ENCODE data around the gene LMX1A.

Gene LMX1A

DNA sequence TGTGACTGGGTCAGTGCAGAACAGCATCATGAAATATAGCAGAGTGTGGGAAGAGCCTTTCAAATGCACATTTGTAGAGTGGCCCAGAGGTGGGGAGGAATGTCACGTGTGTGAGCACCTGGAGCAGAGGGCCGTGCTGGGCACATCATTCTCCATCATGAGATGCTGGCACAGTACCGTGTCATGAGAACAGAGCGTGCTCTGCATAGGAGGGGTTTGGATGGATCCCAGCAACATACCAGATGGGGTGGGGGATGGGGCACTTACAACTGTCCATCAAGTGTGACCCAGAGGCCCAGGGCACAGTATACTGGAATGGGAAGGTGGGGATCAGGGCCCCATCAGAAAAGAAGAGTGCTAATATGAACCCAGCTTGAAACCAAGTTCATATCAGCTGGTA, 182.0 kb downstream of the LMX1A start:
- TF ChIP-seq CTCF (conservative IDR thresholded peaks at IDR 0.05) (no peak), ZFX (IDR thresholded peaks at IDR 0.05) (no peak)

GRCh38 chr1:165173818-165174217, 182.7 kb downstream of the LMX1A start:
- no peak for TF ChIP-seq ZFX (IDR thresholded peaks at IDR 0.05)
- no peak for TF ChIP-seq CTCF (conservative IDR thresholded peaks at IDR 0.05)
- no peak overlapping the region for H3K27ac ChIP-seq

More for the DNA sequence above, 182.0 kb downstream of the LMX1A start:
- H3K27ac ChIP-seq: no peak overlapping the region

GRCh38 chr1:165173409-165173808, 183.1 kb downstream of the LMX1A start:
- H3K27ac ChIP-seq: no peak overlapping the region
- no peak for TF ChIP-seq ZFX (IDR thresholded peaks at IDR 0.05)
- TF ChIP-seq CTCF (conservative IDR thresholded peaks at IDR 0.05): no peak

- TF ChIP-seq ZFX (IDR thresholded peaks at IDR 0.05) (no peak), CTCF (conservative IDR thresholded peaks at IDR 0.05) (no peak)
- H3K27ac ChIP-seq: no peak overlapping the region
Measured at GRCh38 chr1:165172666-165173065, 183.8 kb downstream of the LMX1A start.

DNA sequence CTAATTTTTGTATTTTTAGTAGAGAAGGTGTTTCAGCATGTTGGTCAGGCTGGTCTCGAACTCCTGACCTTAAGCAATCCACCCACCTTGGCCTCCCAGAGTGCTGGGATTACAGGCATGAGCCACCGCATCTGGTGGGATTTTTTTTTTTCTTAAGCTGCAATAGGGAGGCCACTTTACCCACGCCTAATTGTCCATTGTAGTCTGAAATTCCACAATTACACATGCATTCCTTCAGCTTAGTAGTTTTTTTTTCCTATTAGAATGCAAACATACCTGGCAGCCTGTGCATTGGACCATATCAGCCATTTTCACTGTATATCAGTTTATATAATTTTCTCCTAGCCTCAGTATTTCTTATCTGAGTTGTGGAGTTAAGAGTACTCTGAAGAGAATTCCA, 186.8 kb downstream of the LMX1A start:
- no peak for TF ChIP-seq ZFX (IDR thresholded peaks at IDR 0.05)
- TF ChIP-seq CTCF (conservative IDR thresholded peaks at IDR 0.05): no peak
- H3K27ac ChIP-seq: no peak overlapping the region

GRCh38 chr1:165169028-165169427, 187.5 kb downstream of the LMX1A start:
- no peak for TF ChIP-seq ZFX (IDR thresholded peaks at IDR 0.05)
- TF ChIP-seq CTCF (conservative IDR thresholded peaks at IDR 0.05): no peak
- no peak overlapping the region for H3K27ac ChIP-seq

GRCh38 chr1:165168467-165168866, 188.0 kb downstream of the LMX1A start:
- H3K27ac ChIP-seq: no peak overlapping the region
- TF ChIP-seq ZFX (IDR thresholded peaks at IDR 0.05): no peak
- no peak for TF ChIP-seq CTCF (conservative IDR thresholded peaks at IDR 0.05)
